ENCODE results near the gene SUN3.

SUN3 gene

GRCh38 chr7:47973739-47974138 is 55.2 kb downstream of the SUN3 start:
- DNase-seq: no peak

- no peak for DNase-seq
Observed at GRCh38 chr7:47970761-47971160, 58.1 kb downstream of the SUN3 start.

- peak; percentile 30 to 71 (median 31) for DNase-seq
Observed at GRCh38 chr7:47968847-47969774, 59.8 kb downstream of the SUN3 start.

GRCh38 chr7:47967708-47968107 is 61.2 kb downstream of the SUN3 start:
- no peak for DNase-seq

GRCh38 chr7:47967123-47967522 is 61.8 kb downstream of the SUN3 start:
- no peak for DNase-seq

GRCh38 chr7:47965456-47965855 is 63.5 kb downstream of the SUN3 start:
- no peak for DNase-seq

GRCh38 chr7:47962262-47962661 is 66.6 kb downstream of the SUN3 start:
- DNase-seq: no peak

- DNase-seq: no peak
Observed at GRCh38 chr7:47957156-47957555, 71.8 kb downstream of the SUN3 start.

GRCh38 chr7:47956220-47956619 is 72.7 kb downstream of the SUN3 start:
- DNase-seq: peak in 2 of 3 experiments; percentile 19 to 38

GRCh38 chr7:47954231-47954911 is 74.5 kb downstream of the SUN3 start:
- no peak for DNase-seq

GRCh38 chr7:47953822-47954221 is 75.1 kb downstream of the SUN3 start:
- DNase-seq: no peak

GRCh38 chr7:47952224-47952623 is 76.7 kb downstream of the SUN3 start:
- DNase-seq: no peak

GRCh38 chr7:47951374-47951773 is 77.5 kb downstream of the SUN3 start:
- peak in 1 of 3 experiments; percentile 18 for DNase-seq

- no peak for DNase-seq
Observed at GRCh38 chr7:47950714-47951113, 78.2 kb downstream of the SUN3 start.

- no peak for DNase-seq
Observed at GRCh38 chr7:47949703-47950102, 79.2 kb downstream of the SUN3 start.

GRCh38 chr7:47948141-47948790 is 80.6 kb downstream of the SUN3 start, which contains the start of gene PKD1L1:
Gene PKD1L1 (minus strand): TSS chr7:47948466. CDS start chr7:47948440, 26 bp downstream.
- no peak for DNase-seq

GRCh38 chr7:47947355-47947749 is 81.6 kb downstream of the SUN3 start:
- no peak for DNase-seq

- DNase-seq: no peak
Observed at GRCh38 chr7:47946581-47947354, 82.1 kb downstream of the SUN3 start.

GRCh38 chr7:47945261-47946015 is 83.5 kb downstream of the SUN3 start:
- peak; percentile 48 to 75 (median 48) for DNase-seq

GRCh38 chr7:47944536-47945260 is 84.2 kb downstream of the SUN3 start:
- DNase-seq: no peak
